Left lung (tissue), 10 donors: ENCODE measurements around the gene C19orf12. TPM values are rescaled to one million over a fixed set of nuclear protein-coding genes. Genes with fewer than 3 reads are reported as not detected.

ENCODE experiments used
- ATAC-seq: fragments of 200-7000 bp; cut with Tn5 transposase; one replicate; pipeline ENCODE4 v1.9.1; 2020; ENCODE audit warnings: moderate library complexity
- DNase-seq, 4 donors: peaks; one replicate each; pipeline ENCODE4 v3.0.0-alpha.2; 2013 to 2020
- H3K27ac ChIP-seq, 2 donors: fragments of 200-600 bp; sonication (generic) in 1 of 2; one replicate each; pipeline versions ENCODE4 v1.5.0 to v1.8.0; 2020 to 2021
- H3K27me3 ChIP-seq, 2 donors: fragments of 200-600 bp; sonication (generic) in 1 of 2; one replicate each; pipeline versions ENCODE4 v1.5.0 to v1.8.0; 2020 to 2021
- H3K36me3 ChIP-seq, 2 donors: fragments of 200-600 bp; sonication (generic) in 1 of 2; one replicate each; pipeline versions ENCODE4 v1.5.0 to v1.8.0; 2020 to 2021
- H3K4me1 ChIP-seq, 2 donors: fragments of 200-600 bp; one replicate each; pipeline ENCODE4 v1.8.0; 2021
- H3K4me3 ChIP-seq, 2 donors: fragments of 200-600 bp; sonication (generic) in 1 of 2; one replicate each; pipeline versions ENCODE4 v1.5.0 to v1.8.0; 2020 to 2021; ENCODE audit warnings: mild to moderate bottlenecking in 1 of 2
- H3K9me3 ChIP-seq, 2 donors: fragments of 200-600 bp; sonication (generic) in 1 of 2; one replicate each; pipeline versions ENCODE4 v1.5.0 to v1.8.0; 2020 to 2021
- CTCF ChIP-seq, 2 donors: fragments of 200-600 bp; sonication (generic) in 1 of 2; IDR thresholded peaks; one replicate each; pipeline versions ENCODE4 v1.5.0 to v1.8.0; 2021; ENCODE audit warnings: antibody characterized with exemption in 2 of 2
- intact Hi-C, 2 donors: fragments of 100-400 bp; cut with DNase I; formaldehyde crosslinking; loops; one replicate each; pipeline versions ENCODE4 v1.11.2 to v1.14.2; 2022
- polyA plus RNA-seq, 6 donors: library from polyadenylated mRNA; unstranded; fragments of 120-200 nt; gene quantifications; one replicate each; pipeline ENCODE4 v1.2.1, GENCODE V29; 2013; ENCODE audit not compliant: insufficient read length in 6 of 6
- total RNA-seq, 2 donors: library from RNA; stranded (reverse); fragmentation: NEBNext Ultra II Directional; extraction: Animal tissue kit (Norgen Biotek cat#: 25700); gene quantifications; one replicate each; pipeline ENCODE4 v1.2.1, GENCODE V29; 2021
- donor health status: DM: no; HTN: yes; CAD: no.
- donor health status: DM: no; HTN: no; CAD: no.

The C19orf12 gene
- total and polyA plus RNA-seq, 8 donors = 18.6 to 25.6 (median 21.7) TPM

GRCh38 chr19:29753190-29753933, 38.3 kb upstream of the C19orf12 start:
- ATAC-seq (no peak), DNase-seq (peak in 1 of 4 donors; percentile 57)
- H3K27ac ChIP-seq = no peak overlapping the region
- H3K36me3 ChIP-seq = no peaks in the 10 kb centered on the region
- peaks cover 0 to 32% of the 10 kb centered on the region in 2 donors for H3K27me3 ChIP-seq
- intact Hi-C loops = no loop called here
- H3K4me3 ChIP-seq = no peak overlapping the region
- H3K4me1 ChIP-seq = no peaks in the 10 kb centered on the region
- no peaks in the 10 kb centered on the region for H3K9me3 ChIP-seq
- TF ChIP-seq CTCF (IDR thresholded peaks at IDR 0.05) = no peak

DNA sequence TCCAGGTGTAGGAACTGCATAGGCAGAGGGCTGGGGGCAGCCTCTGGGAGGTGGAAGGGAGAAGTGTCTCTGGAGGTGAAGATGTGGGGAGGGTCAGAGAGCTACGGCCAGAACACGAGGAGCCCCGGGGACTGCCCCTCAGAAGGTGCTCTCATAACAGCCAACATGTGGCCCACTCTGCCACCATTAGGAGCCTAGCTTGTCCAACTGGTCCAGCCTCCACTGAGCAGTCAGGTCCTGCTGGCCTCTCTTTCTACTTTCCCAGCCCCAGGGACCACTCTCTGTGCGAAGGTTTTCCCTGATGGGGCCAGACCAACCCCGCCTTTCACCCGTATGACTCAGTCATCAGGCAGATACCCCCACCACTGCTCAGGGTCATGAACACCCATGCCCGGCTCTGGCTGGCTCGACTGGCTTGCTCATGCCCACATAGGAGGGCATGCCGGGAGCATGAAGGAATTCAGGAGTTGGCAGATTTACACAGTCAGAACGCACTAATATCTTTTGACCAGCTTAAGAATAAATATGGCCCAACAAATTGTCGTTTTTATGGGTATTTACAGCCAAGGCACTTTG, 37.5 kb upstream of the C19orf12 start:
- TF ChIP-seq CTCF (IDR thresholded peaks at IDR 0.05) = no peak
- DNase-seq (peak in 1 of 4 donors; percentile 64), ATAC-seq (no peak)
- Histone ChIP-seq H3K27me3 (peaks cover 0 to 32% of the 10 kb centered on the region in 2 donors), H3K4me1 (no peaks in the 10 kb centered on the region), H3K36me3 (no peaks in the 10 kb centered on the region), H3K9me3 (no peaks in the 10 kb centered on the region), H3K27ac (no peak overlapping the region), H3K4me3 (no peak overlapping the region)
- intact Hi-C loops = no loop called here

DNA sequence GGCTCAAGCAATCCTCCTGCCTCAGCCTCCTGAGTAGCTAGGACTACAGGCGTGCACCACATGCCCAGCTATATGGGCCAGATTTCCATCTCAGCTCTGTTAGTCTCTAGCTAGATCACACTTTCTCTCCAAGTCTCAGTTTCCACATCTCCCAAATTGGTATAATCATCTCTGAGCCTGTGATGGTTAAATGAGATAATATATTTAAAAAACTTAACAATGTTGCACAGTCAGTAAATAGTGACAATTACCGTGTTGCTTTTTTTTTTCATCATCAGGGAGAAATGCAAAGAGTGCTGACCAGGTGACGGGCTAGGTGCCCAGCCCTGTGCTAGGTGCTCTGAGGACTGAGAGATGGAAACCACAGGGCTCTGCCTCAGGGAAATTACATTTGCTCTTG, 36.9 kb upstream of the C19orf12 start:
- ATAC-seq = no peak
- no peak for TF ChIP-seq CTCF (IDR thresholded peaks at IDR 0.05)

DNA sequence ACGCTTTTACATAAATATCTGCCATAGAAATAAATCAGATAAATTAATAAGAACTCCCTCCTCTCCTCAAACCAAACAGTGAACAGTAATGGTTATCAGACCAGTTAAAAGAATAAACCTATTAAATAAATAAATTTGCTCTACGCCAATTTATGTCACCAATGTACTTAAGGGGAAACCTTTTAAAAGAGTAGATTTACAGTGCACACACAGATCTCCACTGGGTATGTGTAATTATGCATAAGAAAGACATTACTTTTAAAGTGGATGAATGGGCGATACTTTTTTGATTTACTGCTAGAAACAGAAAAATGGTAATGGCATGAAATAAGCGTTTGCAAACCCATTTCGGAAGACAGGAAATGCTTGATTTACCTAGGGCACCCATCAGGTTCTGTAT, 34.9 kb upstream of the C19orf12 start:
- Histone ChIP-seq H3K36me3 (no peaks in the 10 kb centered on the region), H3K27ac (no peak overlapping the region), H3K27me3 (peaks cover 0 to 32% of the 10 kb centered on the region in 2 donors), H3K4me3 (no peak overlapping the region), H3K9me3 (no peaks in the 10 kb centered on the region), H3K4me1 (no peaks in the 10 kb centered on the region)
- no peak for TF ChIP-seq CTCF (IDR thresholded peaks at IDR 0.05)
- no peak for ATAC-seq
- DNase-seq = no peak
- intact Hi-C loops = no loop called here

More for the DNA sequence above, 36.9 kb upstream of the C19orf12 start:
- no peak overlapping the region for H3K4me3 ChIP-seq
- peaks cover 0 to 32% of the 10 kb centered on the region in 2 donors for H3K27me3 ChIP-seq
- H3K4me1 ChIP-seq = no peaks in the 10 kb centered on the region
- H3K27ac ChIP-seq = no peak overlapping the region
- H3K9me3 ChIP-seq = no peaks in the 10 kb centered on the region
- no peaks in the 10 kb centered on the region for H3K36me3 ChIP-seq
- intact Hi-C loops = no loop called here
- no peak for DNase-seq

GRCh38 chr19:29748996-29749849, 34.2 kb upstream of the C19orf12 start:
- no peak for TF ChIP-seq CTCF (IDR thresholded peaks at IDR 0.05)
- ATAC-seq (no peak), DNase-seq (peak in 1 of 4 donors; percentile 48)
- no peak overlapping the region for H3K27ac ChIP-seq
- H3K9me3 ChIP-seq = no peaks in the 10 kb centered on the region
- intact Hi-C loops = no loop called here
- H3K4me3 ChIP-seq = no peak overlapping the region
- H3K4me1 ChIP-seq = no peaks in the 10 kb centered on the region
- H3K27me3 ChIP-seq = peaks cover 0 to 32% of the 10 kb centered on the region in 2 donors
- H3K36me3 ChIP-seq = no peaks in the 10 kb centered on the region
